Neural cell (in vitro differentiated cells): ENCODE data around the gene FOXJ3. TPM values are rescaled to one million over a fixed set of nuclear protein-coding genes. Genes with fewer than 3 reads are reported as not detected.

Source experiments
- H2AFZ ChIP-seq: fragments of 200-600, 300-800 bp; sonication (generic), shearing (Covaris generic); 2 replicates; pipeline ENCODE4 v1.6.0; 2014; ENCODE audit warnings: low read depth, mild to moderate bottlenecking, antibody characterized with exemption, low read length, moderate library complexity
- H3F3A ChIP-seq: fragments of 200-600 bp; shearing (Covaris generic); 2 replicates; pipeline ENCODE4 v1.6.1; 2016; ENCODE audit warnings: mild to moderate bottlenecking, moderate library complexity, mixed read lengths, antibody characterized with exemption, low read length; ENCODE audit not compliant: insufficient read depth, poor library complexity, severe bottlenecking
- H3K27ac ChIP-seq: fragments of 200-600, 300-800 bp; sonication (generic), shearing (Covaris generic); 2 replicates; pipeline ENCODE4 v1.5.1; 2014; ENCODE audit warnings: mild to moderate bottlenecking, low read length, moderate library complexity
- H3K27me3 ChIP-seq: fragments of 300-800, 200-600 bp; sonication (generic), shearing (Covaris generic); 2 replicates; pipeline ENCODE4 v1.6.0; 2014; ENCODE audit warnings: mild to moderate bottlenecking, low read depth, low read length, moderate library complexity; ENCODE audit not compliant: insufficient read depth
- H3K36me3 ChIP-seq: fragments of 300-800, 200-600 bp; sonication (generic), shearing (Covaris generic); 2 replicates; pipeline ENCODE4 v1.5.1; 2014; ENCODE audit warnings: mild to moderate bottlenecking, antibody characterized with exemption, low read length, moderate library complexity; ENCODE audit not compliant: insufficient read depth
- H3K4me2 ChIP-seq: fragments of 300-800, 200-600 bp; sonication (generic), shearing (Covaris generic); 2 replicates; pipeline ENCODE4 v1.6.0; 2014; ENCODE audit warnings: mild to moderate bottlenecking, low read length
- H3K4me3 ChIP-seq: fragments of 300-800, 200-600 bp; sonication (generic), shearing (Covaris generic); 2 replicates; pipeline ENCODE4 v1.5.1; 2014; ENCODE audit warnings: mild to moderate bottlenecking, low read length, moderate library complexity
- H3K79me2 ChIP-seq: fragments of 200-600 bp; shearing (Covaris generic); replicated peaks from 2 replicates; pipeline ENCODE4 v1.6.0; 2014; ENCODE audit warnings: mild to moderate bottlenecking, low read length, moderate library complexity; ENCODE audit not compliant: insufficient read depth
- H3K9ac ChIP-seq: fragments of 300-800, 200-600 bp; sonication (generic), shearing (Covaris generic); 2 replicates; pipeline ENCODE4 v1.6.1; 2016; ENCODE audit warnings: mild to moderate bottlenecking, low read length, mixed read lengths
- H3K9me2 ChIP-seq: fragments of 200-600 bp; shearing (Covaris generic); 2 replicates; pipeline ENCODE4 v1.6.1; 2016; ENCODE audit warnings: mild to moderate bottlenecking, low read length, mixed read lengths; ENCODE audit not compliant: insufficient read depth
- H3K9me3 ChIP-seq: fragments of 200-600, 300-800 bp; sonication (generic), shearing (Covaris generic); 2 replicates; pipeline ENCODE4 v1.6.1; 2016; ENCODE audit warnings: mild to moderate bottlenecking, mixed run types, low read length, moderate library complexity, mixed read lengths
- H4K20me1 ChIP-seq: fragments of 200-600 bp; shearing (Covaris generic); 2 replicates; pipeline ENCODE4 v1.6.1; 2016; ENCODE audit warnings: mild to moderate bottlenecking, mixed run types; ENCODE audit not compliant: insufficient read depth
- EP300 ChIP-seq: fragments of 450-650 bp; conservative IDR thresholded peaks from 2 replicates; pipeline ENCODE4 v1.6.1; 2014; ENCODE audit warnings: antibody characterized with exemption, mild to moderate bottlenecking, moderate library complexity; ENCODE audit not compliant: poor library complexity, severe bottlenecking
- EZH2 ChIP-seq: fragments of 200-600, 300-800 bp; shearing (Covaris generic), sonication (generic); IDR thresholded peaks from 2 replicates; pipeline ENCODE4 v1.6.1; 2014; ENCODE audit warnings: antibody characterized with exemption, low read length, borderline replicate concordance, mild to moderate bottlenecking; ENCODE audit not compliant: insufficient read depth, poor library complexity, severe bottlenecking
- MXI1 ChIP-seq: fragments of 450-650 bp; conservative IDR thresholded peaks from 2 replicates; pipeline ENCODE4 v1.6.1; 2014; ENCODE audit warnings: antibody characterized with exemption, mild to moderate bottlenecking; ENCODE audit not compliant: poor library complexity, severe bottlenecking
- POLR2AphosphoS5 ChIP-seq: IDR thresholded peaks from 2 replicates; pipeline ENCODE4 v1.6.1; 2012
- RAD21 ChIP-seq: fragments of 450-650 bp; conservative IDR thresholded peaks from 2 replicates; pipeline ENCODE4 v1.6.1; 2014; ENCODE audit warnings: antibody characterized with exemption, mild to moderate bottlenecking, moderate library complexity
- REST ChIP-seq: IDR thresholded peaks from 2 replicates; pipeline ENCODE4 v1.6.1; 2012; ENCODE audit warnings: borderline replicate concordance
- SMC3 ChIP-seq: fragments of 450-650 bp; conservative IDR thresholded peaks from 2 replicates; pipeline ENCODE4 v1.6.1; 2014; ENCODE audit warnings: antibody characterized with exemption, mild to moderate bottlenecking, moderate library complexity; ENCODE audit not compliant: poor library complexity
- TAF1 ChIP-seq: IDR thresholded peaks from 2 replicates; pipeline ENCODE4 v1.6.1; 2012; ENCODE audit warnings: low read depth
- polyA plus RNA-seq: library from polyadenylated mRNA; depleted of rRNA; stranded (reverse); fragments of >200 nt; gene quantifications from 2 replicates; pipeline ENCODE4 v1.2.3, GENCODE V29; 2014
- TF ChIP-seq, protein P1 (sequence below): fragments of 450-650 bp; IDR thresholded peaks from 2 replicates; pipeline ENCODE4 v1.5.1; 2014; ENCODE audit warnings: antibody characterized with exemption, mild to moderate bottlenecking, moderate library complexity; ENCODE audit not compliant: poor library complexity, severe bottlenecking

The FOXJ3 gene
- polyA plus RNA-seq, 1 donor from 2014 or later = 36.0 TPM

DNA sequence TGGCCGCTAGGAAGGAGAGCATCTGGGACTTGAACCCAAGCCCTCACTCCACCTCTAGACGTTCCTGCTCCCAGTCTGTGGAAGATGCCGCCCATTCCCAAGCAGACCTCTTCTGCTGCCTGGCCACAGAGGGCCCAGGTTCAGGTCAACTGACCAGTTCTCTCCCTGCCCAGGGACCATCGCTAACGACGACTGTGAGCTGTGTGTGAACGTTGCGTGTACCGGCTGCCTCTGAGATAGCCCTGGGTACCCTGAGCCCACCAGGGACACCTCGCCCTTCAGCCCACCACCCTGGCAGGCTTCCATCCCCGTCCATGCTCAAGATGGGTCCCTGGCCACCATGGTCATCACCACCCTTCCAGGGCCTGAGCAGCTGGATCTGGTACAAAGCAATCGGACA, 179.7 kb downstream of the FOXJ3 start:
- H3K4me2 ChIP-seq = no peak overlapping the region
- H4K20me1 ChIP-seq = no peaks in the 10 kb centered on the region
- no peaks in the 10 kb centered on the region for H3K9me2 ChIP-seq
- H3K79me2 ChIP-seq = no peaks in the 10 kb centered on the region
- no peak overlapping the region for H3K27ac ChIP-seq
- H3K36me3 ChIP-seq = no peaks in the 10 kb centered on the region
- no peaks in the 10 kb centered on the region for H3K27me3 ChIP-seq
- no peak overlapping the region for H3K9ac ChIP-seq
- H3F3A ChIP-seq = no peaks in the 10 kb centered on the region
- no peak overlapping the region for H2AFZ ChIP-seq
- TF ChIP-seq EZH2 (no peak), EP300 (no peak), RAD21 (no peak), REST (no peak), TAF1 (no peak), MXI1 (no peak), SMC3 (no peak), POLR2AphosphoS5 (no peak)
- TF ChIP-seq, protein P1, sequence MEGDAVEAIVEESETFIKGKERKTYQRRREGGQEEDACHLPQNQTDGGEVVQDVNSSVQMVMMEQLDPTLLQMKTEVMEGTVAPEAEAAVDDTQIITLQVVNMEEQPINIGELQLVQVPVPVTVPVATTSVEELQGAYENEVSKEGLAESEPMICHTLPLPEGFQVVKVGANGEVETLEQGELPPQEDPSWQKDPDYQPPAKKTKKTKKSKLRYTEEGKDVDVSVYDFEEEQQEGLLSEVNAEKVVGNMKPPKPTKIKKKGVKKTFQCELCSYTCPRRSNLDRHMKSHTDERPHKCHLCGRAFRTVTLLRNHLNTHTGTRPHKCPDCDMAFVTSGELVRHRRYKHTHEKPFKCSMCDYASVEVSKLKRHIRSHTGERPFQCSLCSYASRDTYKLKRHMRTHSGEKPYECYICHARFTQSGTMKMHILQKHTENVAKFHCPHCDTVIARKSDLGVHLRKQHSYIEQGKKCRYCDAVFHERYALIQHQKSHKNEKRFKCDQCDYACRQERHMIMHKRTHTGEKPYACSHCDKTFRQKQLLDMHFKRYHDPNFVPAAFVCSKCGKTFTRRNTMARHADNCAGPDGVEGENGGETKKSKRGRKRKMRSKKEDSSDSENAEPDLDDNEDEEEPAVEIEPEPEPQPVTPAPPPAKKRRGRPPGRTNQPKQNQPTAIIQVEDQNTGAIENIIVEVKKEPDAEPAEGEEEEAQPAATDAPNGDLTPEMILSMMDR = no peak
- no peak overlapping the region for H3K4me3 ChIP-seq
- no peaks in the 10 kb centered on the region for H3K9me3 ChIP-seq

DNA sequence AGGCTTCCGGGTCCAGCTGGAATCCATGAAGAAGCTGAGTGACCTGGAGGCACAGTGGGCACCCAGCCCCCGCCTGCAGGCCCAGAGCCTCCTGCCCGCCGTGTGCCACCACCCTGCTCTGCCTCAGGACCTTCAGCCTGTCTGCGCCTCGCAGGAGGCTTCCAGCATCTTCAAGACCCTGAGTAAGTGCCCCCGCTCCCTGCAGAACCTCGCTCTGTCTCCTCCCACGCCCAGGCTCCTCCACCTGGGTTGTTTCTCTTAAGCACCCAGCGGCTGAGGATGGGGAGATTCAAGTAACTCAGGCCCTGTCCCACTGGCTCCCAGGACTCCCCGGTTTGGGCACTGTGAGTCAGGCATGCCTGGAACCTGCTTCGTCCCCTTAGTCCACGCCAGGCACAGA, 180.3 kb downstream of the FOXJ3 start:
- Histone ChIP-seq H3K4me3 (no peak overlapping the region), H3K27me3 (no peaks in the 10 kb centered on the region), H3F3A (no peaks in the 10 kb centered on the region), H3K9ac (no peak overlapping the region), H3K9me2 (no peaks in the 10 kb centered on the region), H3K27ac (no peak overlapping the region), H3K4me2 (no peak overlapping the region), H3K9me3 (no peaks in the 10 kb centered on the region), H3K36me3 (no peaks in the 10 kb centered on the region), H3K79me2 (no peaks in the 10 kb centered on the region), H4K20me1 (no peaks in the 10 kb centered on the region), H2AFZ (no peak overlapping the region)
- TF ChIP-seq SMC3 = no peak
- TF ChIP-seq EZH2 = no peak
- TF ChIP-seq POLR2AphosphoS5 = no peak
- TF ChIP-seq, protein P1 = no peak
- no peak for TF ChIP-seq RAD21
